HTR-8/SVneo (cell line): ENCODE results near the gene SMC6.

ENCODE experiments used
- DNase-seq: peaks from one replicate; pipeline ENCODE4 v3.0.0; 2011; ENCODE audit warnings: low spot score, mixed read lengths; ENCODE audit not compliant: insufficient read length
- FAIRE-seq: peaks from 2 replicates; lab custom pipeline; 2011; peaks lifted over from hg19 to GRCh38; lab: Jason Lieb, UNC

The SMC6 gene

GRCh38 chr2:17753803-17754663 lies at the start of gene SMC6, which contains the start of gene GEN1:
SMC6 (minus strand) TSS chr2:17753810; CDS start chr2:17745946, 7,864 bp downstream.
GEN1 (plus strand) TSS chr2:17754138; CDS start chr2:17759944, 5,806 bp downstream.
- FAIRE-seq (no peak), DNase-seq (peak; percentile 93)

GRCh38 chr2:17800693-17801458 lies 47.3 kb upstream of the SMC6 start:
- FAIRE-seq = no peak
- no peak for DNase-seq

DNA sequence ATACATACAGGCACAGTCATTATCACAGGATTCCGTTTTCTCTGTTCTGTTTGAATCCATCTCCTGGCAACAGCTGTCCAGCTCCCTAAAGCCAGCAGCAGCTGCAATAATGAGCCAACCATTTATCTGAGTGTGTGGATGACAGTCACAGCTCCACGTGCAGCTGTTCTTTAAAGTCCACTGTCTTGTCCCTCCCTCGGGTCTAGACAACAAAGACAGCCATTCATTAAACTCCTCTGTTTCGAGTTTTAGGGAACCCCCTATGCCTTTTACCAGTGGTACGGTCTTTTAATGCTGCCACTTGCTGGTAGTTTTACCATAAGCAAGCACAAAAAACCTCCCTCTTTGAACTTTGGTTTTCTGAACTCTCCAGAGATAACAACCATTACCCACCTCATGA lies 46.6 kb upstream of the SMC6 start:
- DNase-seq (no peak), FAIRE-seq (no peak)

- DNase-seq = no peak
- no peak for FAIRE-seq
Measured at GRCh38 chr2:17799301-17800120, 45.9 kb upstream of the SMC6 start.

- FAIRE-seq (no peak), DNase-seq (no peak)
Measured at GRCh38 chr2:17798338-17798737, 44.7 kb upstream of the SMC6 start.

DNA sequence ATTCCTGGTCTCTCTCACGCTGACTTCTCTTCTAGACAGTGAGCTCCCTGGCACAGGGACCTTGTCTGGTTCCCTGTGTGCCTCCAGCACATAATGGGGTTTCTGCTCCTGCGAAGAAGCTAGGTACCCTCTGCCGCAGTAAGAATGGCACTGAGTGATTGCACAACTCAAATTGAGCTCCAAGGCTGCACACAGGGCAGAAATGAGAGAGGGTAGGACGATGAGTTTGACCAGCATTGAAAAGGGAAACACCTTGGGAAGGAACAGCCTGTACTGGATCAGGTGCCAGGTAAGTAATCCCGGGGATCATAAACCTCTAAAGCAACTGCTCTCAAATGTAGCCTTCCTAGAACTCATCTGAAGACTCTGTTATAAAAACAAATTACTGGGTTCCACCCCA lies 41.7 kb upstream of the SMC6 start:
- no peak for DNase-seq
- no peak for FAIRE-seq

DNA sequence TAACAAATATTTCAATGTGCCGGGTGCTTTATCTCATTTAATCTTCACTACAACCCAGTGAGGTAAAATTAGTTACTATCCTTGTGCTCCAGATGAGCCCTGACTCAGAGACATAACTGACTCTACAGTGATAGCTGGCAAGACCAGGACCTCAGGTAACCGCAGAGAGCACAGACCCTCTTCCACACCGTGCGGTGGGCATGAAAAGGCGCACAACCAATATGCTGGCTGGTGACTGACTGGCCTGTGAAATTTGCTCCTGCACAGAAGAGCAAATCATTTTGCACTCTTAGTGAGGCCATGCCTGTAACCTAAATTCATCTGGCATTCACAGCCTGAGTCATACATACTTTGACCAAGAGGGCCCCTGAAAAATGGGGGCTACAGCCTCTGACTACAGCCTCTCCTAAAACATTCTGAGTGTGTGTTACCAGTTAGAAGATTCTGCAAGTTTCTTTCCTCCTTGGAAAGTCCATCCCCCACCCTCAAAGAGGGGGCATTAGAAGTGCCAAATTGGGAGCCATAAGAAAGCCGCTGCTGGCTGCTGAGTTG lies 40.3 kb upstream of the SMC6 start:
- FAIRE-seq (no peak), DNase-seq (no peak)

- DNase-seq (no peak), FAIRE-seq (no peak)
Measured at GRCh38 chr2:17793296-17793695, 39.7 kb upstream of the SMC6 start.

- DNase-seq (no peak), FAIRE-seq (no peak)
Measured at GRCh38 chr2:17792515-17792914, 38.9 kb upstream of the SMC6 start.

DNA sequence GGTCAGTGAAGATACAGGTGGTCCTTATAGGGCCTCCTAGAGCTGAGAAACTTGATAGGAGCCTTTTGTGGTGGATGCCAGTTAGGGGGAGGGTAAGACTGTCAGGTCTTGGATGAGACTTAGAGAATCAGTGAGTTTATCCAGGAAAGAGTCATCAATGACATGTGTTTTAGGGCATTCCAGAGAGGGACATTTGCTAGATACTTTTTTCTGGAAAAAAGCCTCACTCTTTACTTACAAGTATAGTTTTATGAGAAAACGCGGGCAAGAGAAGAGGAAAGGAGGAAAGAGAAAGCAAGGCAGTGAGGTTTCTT lies 38.2 kb upstream of the SMC6 start:
- no peak for FAIRE-seq
- DNase-seq = no peak

GRCh38 chr2:17791121-17791816 lies 37.7 kb upstream of the SMC6 start:
- FAIRE-seq (no peak), DNase-seq (no peak)

GRCh38 chr2:17790536-17790935 lies 36.9 kb upstream of the SMC6 start:
- no peak for DNase-seq
- FAIRE-seq = no peak

DNA sequence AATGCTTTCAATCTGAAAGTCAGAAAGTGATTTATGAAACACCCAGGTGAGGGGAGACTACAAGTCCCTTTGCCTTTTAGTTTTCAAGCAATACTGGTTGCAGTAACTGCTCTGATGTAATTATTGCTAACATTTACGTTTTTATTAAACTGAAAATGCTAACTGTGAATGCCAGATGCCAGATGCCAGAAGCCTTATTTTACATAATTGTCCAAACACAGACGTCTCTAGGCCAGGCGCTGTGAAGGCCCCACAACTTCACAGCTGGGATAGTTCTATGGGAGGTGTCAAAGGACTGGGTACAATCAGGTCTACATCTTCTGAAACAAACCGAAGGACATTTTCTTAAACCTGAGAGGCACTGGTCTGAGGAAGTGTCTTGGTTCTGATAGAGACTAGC lies 35.2 kb upstream of the SMC6 start:
- no peak for DNase-seq
- FAIRE-seq = no peak

GRCh38 chr2:17786727-17787126 lies 33.1 kb upstream of the SMC6 start:
- no peak for FAIRE-seq

GRCh38 chr2:17781482-17781881 lies 27.9 kb upstream of the SMC6 start:
- FAIRE-seq (no peak), DNase-seq (no peak)

More at GRCh38 chr2:17786727-17787126, 33.1 kb upstream of the SMC6 start:
- no peak for DNase-seq

- no peak for FAIRE-seq
Measured at GRCh38 chr2:17780546-17780945, 26.9 kb upstream of the SMC6 start.

GRCh38 chr2:17772532-17772931 lies 18.9 kb upstream of the SMC6 start:
- no peak for FAIRE-seq
- no peak for DNase-seq

More at GRCh38 chr2:17780546-17780945, 26.9 kb upstream of the SMC6 start:
- no peak for DNase-seq

DNA sequence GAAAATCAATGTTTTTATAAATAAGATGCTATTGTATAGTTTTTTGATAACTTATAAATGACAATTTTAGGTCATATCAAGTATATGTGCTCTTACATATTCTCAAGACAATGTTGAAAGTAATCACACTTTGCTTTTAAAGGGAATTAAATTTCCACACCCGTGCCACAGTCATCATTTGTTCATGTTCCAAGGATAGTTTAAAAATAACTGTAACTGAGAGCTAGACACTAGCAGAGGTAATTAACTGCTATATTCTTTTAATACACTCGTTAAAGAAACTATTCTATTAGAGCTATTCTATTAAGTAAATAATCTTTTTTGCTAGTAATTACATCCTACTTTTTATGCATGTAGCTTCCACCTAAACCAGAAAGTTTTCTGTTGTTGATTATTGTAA lies 18.3 kb upstream of the SMC6 start:
- no peak for DNase-seq
- no peak for FAIRE-seq

GRCh38 chr2:17768894-17769293 lies 15.3 kb upstream of the SMC6 start:
- FAIRE-seq (no peak), DNase-seq (no peak)

DNA sequence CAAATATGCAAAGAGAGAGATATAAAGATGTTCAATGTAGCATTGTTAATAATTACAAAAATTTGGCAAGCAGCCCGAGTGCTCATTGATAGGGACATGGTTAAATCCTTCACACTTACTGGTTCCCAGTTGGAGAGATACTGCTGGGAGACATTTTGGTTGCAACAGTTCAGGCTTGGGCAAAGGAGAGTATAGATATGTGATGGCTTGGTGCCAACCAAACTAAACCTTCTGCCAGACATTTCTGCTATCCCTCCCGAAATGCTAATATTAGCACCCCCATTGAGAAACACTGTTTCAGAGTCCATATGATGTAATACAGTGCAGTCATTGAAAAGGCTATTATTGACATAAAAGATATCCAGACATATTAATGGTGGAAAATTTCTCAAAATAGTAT lies 11.8 kb upstream of the SMC6 start:
- DNase-seq (no peak), FAIRE-seq (no peak)
